ENCODE data around the gene SH3BGRL2.

GRCh38 chr6:79713701-79714322 is 82.7 kb downstream of the SH3BGRL2 start:
- TF ChIP-seq, protein P1, sequence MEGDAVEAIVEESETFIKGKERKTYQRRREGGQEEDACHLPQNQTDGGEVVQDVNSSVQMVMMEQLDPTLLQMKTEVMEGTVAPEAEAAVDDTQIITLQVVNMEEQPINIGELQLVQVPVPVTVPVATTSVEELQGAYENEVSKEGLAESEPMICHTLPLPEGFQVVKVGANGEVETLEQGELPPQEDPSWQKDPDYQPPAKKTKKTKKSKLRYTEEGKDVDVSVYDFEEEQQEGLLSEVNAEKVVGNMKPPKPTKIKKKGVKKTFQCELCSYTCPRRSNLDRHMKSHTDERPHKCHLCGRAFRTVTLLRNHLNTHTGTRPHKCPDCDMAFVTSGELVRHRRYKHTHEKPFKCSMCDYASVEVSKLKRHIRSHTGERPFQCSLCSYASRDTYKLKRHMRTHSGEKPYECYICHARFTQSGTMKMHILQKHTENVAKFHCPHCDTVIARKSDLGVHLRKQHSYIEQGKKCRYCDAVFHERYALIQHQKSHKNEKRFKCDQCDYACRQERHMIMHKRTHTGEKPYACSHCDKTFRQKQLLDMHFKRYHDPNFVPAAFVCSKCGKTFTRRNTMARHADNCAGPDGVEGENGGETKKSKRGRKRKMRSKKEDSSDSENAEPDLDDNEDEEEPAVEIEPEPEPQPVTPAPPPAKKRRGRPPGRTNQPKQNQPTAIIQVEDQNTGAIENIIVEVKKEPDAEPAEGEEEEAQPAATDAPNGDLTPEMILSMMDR (IDR thresholded peaks at IDR 0.05; ENCODE audit: low read depth, low read length, missing input control): peak; percentile 66
- TF ChIP-seq FOXA1 (IDR thresholded peaks at IDR 0.05) (no peak), HNF4G (IDR thresholded peaks at IDR 0.05) (no peak), RAD21 (IDR thresholded peaks at IDR 0.05) (peak; percentile 82 to 84), ZBTB33 (IDR thresholded peaks at IDR 0.05) (no peak), JUND (IDR thresholded peaks at IDR 0.05) (no peak)
- TF ChIP-seq, protein P2, sequence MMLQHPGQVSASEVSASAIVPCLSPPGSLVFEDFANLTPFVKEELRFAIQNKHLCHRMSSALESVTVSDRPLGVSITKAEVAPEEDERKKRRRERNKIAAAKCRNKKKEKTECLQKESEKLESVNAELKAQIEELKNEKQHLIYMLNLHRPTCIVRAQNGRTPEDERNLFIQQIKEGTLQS (IDR thresholded peaks at IDR 0.05): no peak
- TF ChIP-seq, protein P3, sequence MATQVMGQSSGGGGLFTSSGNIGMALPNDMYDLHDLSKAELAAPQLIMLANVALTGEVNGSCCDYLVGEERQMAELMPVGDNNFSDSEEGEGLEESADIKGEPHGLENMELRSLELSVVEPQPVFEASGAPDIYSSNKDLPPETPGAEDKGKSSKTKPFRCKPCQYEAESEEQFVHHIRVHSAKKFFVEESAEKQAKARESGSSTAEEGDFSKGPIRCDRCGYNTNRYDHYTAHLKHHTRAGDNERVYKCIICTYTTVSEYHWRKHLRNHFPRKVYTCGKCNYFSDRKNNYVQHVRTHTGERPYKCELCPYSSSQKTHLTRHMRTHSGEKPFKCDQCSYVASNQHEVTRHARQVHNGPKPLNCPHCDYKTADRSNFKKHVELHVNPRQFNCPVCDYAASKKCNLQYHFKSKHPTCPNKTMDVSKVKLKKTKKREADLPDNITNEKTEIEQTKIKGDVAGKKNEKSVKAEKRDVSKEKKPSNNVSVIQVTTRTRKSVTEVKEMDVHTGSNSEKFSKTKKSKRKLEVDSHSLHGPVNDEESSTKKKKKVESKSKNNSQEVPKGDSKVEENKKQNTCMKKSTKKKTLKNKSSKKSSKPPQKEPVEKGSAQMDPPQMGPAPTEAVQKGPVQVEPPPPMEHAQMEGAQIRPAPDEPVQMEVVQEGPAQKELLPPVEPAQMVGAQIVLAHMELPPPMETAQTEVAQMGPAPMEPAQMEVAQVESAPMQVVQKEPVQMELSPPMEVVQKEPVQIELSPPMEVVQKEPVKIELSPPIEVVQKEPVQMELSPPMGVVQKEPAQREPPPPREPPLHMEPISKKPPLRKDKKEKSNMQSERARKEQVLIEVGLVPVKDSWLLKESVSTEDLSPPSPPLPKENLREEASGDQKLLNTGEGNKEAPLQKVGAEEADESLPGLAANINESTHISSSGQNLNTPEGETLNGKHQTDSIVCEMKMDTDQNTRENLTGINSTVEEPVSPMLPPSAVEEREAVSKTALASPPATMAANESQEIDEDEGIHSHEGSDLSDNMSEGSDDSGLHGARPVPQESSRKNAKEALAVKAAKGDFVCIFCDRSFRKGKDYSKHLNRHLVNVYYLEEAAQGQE (IDR thresholded peaks at IDR 0.05): no peak

All from liver (tissue), 3 donors.